Measurements from ENCODE around the gene FABP7. TPM values are rescaled to one million over a fixed set of nuclear protein-coding genes. Genes with fewer than 3 reads are reported as not detected.

The FABP7 gene
- total and polyA plus RNA-seq, 2 of the 13 experiments (the other 11 are each of a cell fraction or from before 2014, with no cell fraction given): not detected

- TF ChIP-seq AFF4 (CRISPR knock-in tag; IDR thresholded peaks at IDR 0.05) (no peak), PAXIP1 (CRISPR knock-in tag; conservative IDR thresholded peaks at IDR 0.05) (no peak), ZNF710 (CRISPR knock-in tag; IDR thresholded peaks at IDR 0.05; ENCODE audit: borderline replicate concordance) (no peak), DRAP1 (CRISPR knock-in tag; IDR thresholded peaks at IDR 0.05) (no peak), KLF6 (CRISPR knock-in tag; IDR thresholded peaks at IDR 0.05) (no peak), ZNF605 (CRISPR knock-in tag; IDR thresholded peaks at IDR 0.05) (no peak)
Observed at GRCh38 chr6:122734529-122735395, 44.8 kb upstream of the FABP7 start (continued).
